ENCODE data around the gene ELOVL2.

DNA sequence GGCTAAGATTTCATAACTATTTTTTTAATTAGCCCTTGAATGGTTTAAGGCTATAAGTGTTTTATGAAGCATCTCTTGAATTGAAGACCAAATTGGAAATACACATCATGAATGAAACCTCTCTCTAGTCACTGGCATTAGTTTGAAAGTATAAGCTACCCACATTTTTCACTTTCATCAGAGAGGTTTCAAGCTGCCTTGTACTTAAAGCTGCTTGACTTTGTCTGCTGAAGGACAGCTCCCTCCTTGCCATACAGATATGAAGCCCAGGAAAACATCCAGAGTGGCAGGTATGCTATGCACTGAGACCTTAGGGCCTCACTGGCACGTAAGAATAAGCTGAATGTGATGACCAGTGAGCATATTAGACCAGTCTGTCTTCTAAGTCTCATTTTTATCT, 62.7 kb downstream of the ELOVL2 start:
- TF ChIP-seq POLR2A (IDR thresholded peaks at IDR 0.05) (no peak), POLR2AphosphoS5 (IDR thresholded peaks at IDR 0.05) (no peak)
- TF ChIP-seq, protein P1, sequence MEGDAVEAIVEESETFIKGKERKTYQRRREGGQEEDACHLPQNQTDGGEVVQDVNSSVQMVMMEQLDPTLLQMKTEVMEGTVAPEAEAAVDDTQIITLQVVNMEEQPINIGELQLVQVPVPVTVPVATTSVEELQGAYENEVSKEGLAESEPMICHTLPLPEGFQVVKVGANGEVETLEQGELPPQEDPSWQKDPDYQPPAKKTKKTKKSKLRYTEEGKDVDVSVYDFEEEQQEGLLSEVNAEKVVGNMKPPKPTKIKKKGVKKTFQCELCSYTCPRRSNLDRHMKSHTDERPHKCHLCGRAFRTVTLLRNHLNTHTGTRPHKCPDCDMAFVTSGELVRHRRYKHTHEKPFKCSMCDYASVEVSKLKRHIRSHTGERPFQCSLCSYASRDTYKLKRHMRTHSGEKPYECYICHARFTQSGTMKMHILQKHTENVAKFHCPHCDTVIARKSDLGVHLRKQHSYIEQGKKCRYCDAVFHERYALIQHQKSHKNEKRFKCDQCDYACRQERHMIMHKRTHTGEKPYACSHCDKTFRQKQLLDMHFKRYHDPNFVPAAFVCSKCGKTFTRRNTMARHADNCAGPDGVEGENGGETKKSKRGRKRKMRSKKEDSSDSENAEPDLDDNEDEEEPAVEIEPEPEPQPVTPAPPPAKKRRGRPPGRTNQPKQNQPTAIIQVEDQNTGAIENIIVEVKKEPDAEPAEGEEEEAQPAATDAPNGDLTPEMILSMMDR (IDR thresholded peaks at IDR 0.05) = no peak

Data from stomach (tissue), 4 donors.